ENCODE results near the gene ZSCAN5A.
A peak's percentile ranks its signal among the peaks of the same experiment; 100 is the strongest.
"Not testable (repeated sequence)": the region's sequence is repeated elsewhere in the genome, so short reads cannot be mapped to it uniquely, and the experiment has no call there.

Gene ZSCAN5A

GRCh38 chr19:56314381-56315076 is at the start of gene ZSCAN5A:
ZSCAN5A (minus strand) TSS chr19:56314839; CDS start chr19:56225046, 89,793 bp downstream.
- peak; percentile 97 for DNase-seq

- no peak for DNase-seq
Measured at GRCh38 chr19:56360841-56361240, 46.2 kb upstream of the ZSCAN5A start.

DNA sequence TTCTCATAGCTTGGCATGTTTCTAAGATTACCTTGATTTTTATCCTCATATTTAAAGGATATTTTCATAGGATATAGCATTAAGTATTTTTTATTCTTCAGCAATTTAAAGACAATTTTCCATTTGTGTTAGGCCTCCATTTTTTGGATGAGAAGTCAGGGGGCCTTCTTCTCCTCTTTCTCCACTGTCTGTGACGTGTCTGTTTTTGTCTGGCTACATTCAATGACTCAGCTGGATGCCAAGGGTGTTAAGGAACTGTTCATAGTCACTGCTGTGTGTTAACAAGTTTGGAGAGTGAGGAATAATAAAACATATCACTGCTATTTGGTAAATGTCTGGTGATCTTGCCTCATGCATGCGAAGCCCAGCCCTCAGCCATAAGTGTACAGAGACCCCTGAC is 42.3 kb upstream of the ZSCAN5A start:
- no peak for DNase-seq

GRCh38 chr19:56355517-56355916 is 40.9 kb upstream of the ZSCAN5A start:
- no peak for DNase-seq

DNA sequence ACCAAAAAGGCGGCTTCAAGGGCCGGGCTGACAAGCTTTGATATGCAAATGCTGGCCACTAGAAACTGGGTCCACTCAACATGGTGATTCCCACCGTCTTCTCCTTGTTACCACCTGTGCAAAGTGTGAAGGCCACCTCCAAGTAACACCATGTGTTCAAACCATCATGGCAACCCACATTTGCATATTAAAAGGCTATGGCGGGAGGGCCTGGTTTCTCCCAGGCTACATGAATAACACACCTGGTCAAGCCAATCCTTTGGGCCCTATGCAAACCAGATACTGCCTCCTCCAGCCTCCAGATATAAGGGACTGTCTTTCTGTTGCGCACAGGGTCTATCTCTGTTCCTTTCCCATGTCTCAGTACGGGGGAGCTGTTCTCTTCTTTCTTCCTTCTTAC is 36.6 kb upstream of the ZSCAN5A start:
- DNase-seq, result no peak

- DNase-seq, result peak; percentile 14
Measured at GRCh38 chr19:56350416-56351045, 35.9 kb upstream of the ZSCAN5A start.

DNA sequence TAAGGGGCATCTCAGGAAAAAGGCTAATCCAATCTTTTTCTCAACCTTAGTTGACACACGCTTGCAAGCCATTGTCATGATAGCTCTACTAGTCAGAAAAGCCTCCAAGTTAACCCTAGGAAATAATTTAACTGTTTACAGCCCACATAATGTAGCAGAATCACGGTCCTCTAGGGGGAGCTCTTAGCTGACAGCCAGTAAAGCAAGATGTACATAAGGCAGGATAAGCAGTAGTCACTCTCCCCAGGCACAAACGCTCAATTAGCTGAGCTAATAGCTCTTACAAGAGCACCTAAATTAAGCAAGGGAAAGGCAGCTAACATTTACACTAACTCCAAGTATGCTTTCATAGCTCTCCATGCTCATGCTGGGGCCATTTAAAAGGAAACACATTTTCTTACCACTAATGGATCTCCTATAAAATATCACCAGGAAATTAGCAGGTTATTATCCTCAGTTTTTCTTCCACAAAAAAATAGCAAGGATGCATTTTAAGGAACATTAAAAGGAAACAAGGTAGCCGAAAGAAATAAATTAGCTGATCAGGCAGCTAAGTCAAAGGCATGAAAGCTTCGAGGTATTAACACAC is 33.7 kb upstream of the ZSCAN5A start:
- DNase-seq, result no peak

DNA sequence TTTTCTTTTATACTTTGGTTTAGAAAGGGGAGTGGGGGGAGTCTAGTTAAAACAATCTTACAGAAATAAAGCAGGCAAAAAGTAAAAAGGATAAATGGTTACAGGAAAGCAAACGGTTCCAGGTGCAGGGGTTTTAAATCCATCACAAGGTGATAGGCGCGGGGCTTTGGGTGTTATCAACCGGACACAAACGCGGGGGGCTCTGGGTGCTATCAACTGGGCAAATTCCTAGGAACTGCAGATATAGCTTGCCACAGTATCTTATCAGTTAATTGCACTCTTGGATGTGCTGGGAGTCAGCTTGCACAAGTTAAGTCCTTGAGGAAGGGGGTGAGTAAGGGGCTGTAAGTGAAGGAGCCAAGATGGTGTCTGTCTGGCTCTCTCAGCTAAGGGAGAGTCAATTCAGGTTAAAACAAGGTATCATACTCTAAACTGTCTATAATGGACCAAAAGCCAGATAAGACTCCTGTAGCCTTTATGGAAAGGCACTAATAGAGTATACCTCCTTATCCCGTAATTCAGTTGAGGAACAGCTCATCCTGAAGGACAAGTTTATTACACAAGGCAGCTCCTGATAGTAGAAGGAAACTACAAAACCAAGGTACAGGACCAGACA is 32.6 kb upstream of the ZSCAN5A start:
- DNase-seq, result no peak

- DNase-seq, result no peak
Measured at GRCh38 chr19:56341948-56342347, 27.3 kb upstream of the ZSCAN5A start.

GRCh38 chr19:56339031-56339430 is 24.4 kb upstream of the ZSCAN5A start:
- DNase-seq, result not testable (repeated sequence)

DNA sequence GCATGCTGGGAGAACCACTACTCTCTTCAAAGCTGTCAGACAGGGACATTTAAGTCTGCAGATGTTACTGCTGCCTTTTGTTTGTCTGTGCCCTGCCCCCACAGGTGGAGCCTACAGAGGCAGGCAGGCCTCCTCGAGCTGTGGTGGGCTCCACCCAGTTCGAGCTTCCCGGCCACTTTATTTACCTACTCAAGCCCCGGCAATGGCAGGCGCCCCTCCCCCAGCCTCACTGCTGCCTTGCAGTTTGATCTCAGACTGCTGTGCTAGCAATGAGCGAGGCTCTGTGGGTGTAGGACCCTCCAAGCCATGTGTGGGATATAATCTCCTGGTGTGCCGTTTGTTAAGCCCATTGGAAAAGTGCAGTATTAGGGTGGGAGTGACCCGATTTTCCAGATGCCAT is 22.4 kb upstream of the ZSCAN5A start:
- DNase-seq, result not testable (repeated sequence)

DNA sequence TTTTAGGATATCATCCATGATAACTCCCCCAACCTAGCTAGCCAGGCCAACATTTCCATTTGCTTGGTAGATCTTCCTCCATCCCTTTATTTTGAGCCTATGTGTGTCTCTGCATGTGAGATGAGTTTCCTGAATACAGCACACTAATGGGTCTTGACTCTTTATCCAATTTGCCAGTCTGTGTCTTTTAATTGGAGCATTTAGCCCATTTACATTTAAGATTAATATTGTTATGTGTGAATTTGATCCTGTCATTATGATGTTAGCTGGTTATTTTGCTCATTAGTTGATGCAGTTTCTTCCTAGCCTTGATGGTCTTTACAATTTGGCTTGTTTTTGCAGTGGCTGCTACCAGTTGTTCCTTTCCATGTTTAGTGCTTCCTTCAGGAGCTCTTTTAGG is 20.7 kb upstream of the ZSCAN5A start:
- not testable (repeated sequence) for DNase-seq

GRCh38 chr19:56333506-56333905 is 18.9 kb upstream of the ZSCAN5A start:
- DNase-seq, result no peak

- no peak for DNase-seq
Measured at GRCh38 chr19:56332695-56333094, 18.1 kb upstream of the ZSCAN5A start.

DNA sequence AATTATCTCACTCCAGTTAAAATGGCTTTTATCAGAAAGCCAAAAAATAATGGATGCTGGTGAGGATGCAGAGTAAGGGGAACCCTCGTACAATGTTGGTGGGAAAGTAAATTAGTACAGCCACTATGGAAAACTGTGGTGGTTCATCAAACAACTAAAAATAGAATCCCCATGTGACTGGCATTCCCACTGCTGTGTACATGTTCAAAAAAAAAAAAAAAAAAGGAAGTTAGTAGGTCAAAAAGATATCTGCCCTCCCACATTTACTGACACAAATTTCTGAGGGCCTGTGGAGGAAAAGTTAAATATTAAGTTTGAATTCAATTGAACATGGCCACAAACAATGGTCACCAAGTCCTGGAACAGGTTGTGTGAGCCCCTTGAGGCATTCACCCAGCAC is 9.8 kb upstream of the ZSCAN5A start:
- DNase-seq, result no peak

- no peak for DNase-seq
Measured at GRCh38 chr19:56321989-56322440, 7.4 kb upstream of the ZSCAN5A start.

DNA sequence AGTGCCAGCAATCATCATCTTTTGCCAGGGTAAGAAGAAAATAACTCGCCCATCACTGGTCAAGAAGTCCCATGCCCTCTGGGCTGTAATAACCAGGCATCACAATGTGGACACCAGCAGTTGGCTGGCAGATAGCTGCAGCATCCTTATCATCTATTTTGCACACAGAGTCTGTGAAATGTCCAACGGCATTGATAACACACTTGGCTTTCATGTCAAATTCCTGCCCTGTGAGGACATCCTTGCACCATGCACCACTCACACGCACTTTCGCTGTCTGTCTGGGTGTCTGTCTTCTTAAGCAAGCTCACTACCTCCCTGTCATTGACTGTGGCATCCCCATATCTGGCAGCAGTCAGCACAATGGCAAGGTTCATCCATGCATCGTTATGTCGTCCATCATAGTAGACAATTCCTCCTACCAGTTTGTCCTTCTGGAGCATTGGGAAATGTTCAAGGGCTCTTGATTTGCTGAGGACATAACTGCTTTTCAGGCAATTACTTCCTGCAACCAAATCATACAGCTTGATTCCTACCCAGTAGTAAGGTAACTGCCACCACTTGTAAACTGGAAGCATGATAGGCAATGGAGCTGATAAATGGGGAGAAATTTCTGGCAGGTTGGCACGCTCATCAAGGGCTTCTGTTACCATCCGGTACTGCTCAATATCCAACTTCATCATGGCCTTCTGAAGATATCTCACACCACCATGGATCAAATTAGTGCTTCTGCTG is 6.8 kb upstream of the ZSCAN5A start:
- no peak for DNase-seq

DNA sequence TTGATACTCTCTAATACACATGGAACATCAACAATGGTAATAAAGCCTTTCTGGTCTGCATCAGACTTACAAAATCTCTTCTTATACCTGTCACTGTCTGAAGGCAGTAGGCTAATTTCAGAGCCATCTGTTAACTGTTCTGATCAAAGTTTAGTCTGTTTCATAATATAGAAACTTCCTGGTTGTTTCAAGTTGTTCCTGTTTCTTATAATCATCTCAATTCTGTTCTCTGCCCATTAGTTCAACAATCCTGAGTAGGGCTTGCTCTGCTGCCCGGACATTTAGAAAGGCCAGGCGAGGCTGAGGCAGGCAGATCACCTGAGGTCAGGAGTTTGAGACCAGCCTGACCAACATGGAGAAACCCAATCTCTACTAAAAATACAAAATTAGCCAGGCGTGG is 5.4 kb upstream of the ZSCAN5A start:
- no peak for DNase-seq

GRCh38 chr19:56317749-56318148 is 3.1 kb upstream of the ZSCAN5A start:
- no peak for DNase-seq

DNA sequence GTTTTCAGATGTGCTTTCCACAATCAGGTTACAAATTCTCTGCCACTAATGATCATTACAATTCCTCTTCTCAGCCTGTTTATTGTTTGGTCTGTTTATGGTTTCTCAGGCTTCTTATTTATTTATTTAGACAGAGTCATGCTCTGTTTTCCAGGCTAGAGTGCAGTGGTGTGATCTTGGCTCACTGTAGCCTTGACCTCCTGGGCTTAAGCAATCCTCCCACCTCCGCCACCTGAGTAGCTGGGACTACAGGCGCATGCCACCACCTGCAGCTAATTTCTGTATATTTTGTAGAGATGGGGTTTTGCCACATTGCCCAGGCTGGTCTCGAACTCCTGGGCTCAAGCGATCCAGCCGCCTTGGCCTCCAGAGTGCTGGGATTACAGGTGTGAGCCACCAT is 2.1 kb upstream of the ZSCAN5A start:
- no peak for DNase-seq

DNA sequence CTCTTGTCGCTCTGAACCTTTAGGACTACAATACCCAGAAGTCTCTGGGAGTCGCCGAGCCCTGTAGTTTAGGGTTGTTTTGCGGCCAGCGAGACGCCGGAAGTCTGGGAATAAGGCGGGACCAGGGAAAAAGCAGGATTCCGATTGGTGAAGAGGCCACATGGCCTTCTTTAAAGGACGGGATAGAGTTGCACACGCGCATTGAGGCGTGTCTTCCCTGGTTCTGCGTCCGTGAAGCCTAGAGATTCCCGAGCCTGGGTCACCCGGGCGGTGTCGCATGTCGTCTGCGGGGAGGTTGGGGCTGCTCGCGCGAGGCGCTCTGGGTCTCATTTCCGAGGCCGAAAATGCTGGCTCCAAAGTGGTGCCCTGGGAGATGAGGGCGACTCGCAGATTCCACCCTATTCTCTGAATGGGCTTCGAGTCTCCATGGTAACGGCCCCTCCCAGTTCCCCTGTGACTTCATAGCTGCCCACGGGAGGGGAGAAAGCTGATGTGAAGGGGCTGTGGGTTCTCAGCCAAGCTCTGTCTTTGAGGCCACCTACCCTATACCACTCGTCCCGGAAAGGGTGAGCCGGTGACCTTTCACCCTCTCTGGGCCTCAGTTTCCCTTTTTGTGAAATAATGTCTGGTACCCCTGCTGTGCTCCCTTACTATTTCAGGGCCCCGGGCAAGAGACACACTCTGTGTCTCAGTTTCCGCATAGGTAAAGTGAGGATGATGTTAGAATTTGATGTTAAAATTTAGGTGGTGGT is 614 bp upstream of the ZSCAN5A start:
- peak; percentile 84 for DNase-seq

GRCh38 chr19:56314018-56314380 is 640 bp downstream of the ZSCAN5A start:
- no peak for DNase-seq
